Measurements from ENCODE around the gene EPO.

DNA sequence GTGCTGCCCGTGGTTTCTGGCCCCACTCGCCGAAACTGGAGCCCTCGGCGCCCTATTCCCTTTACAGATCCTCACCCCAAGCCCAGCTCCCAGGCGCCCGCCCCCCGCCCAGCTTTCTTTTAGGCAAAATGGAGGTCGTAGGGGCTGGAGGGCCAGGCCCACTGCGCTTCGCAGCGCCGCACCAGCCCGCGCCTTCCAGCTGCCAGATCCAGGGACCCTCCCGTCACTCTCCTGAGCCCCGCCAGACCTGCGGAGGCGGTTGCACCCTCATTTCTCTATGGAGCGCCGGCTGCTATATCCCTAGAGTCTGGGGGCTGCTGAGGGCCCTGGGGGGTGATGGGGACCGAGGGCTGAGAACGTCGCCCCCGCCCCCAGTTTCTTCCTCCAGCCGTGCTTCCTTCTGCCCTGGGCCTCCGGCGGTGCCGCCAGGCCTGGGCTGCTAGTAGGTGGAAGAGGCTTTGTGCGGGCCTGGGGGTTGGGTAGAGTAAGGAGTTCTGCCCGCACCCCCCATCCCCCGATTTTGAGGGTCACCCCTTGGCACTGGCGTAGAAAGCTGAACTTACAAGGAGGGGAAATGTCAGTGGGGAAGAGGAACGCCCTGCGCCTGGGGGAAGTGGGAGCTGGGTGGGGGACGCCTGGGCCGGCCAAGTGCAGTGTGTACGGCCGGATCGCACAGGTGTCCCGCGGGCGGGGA is 45.7 kb upstream of the EPO start:
- TF ChIP-seq, protein P1, sequence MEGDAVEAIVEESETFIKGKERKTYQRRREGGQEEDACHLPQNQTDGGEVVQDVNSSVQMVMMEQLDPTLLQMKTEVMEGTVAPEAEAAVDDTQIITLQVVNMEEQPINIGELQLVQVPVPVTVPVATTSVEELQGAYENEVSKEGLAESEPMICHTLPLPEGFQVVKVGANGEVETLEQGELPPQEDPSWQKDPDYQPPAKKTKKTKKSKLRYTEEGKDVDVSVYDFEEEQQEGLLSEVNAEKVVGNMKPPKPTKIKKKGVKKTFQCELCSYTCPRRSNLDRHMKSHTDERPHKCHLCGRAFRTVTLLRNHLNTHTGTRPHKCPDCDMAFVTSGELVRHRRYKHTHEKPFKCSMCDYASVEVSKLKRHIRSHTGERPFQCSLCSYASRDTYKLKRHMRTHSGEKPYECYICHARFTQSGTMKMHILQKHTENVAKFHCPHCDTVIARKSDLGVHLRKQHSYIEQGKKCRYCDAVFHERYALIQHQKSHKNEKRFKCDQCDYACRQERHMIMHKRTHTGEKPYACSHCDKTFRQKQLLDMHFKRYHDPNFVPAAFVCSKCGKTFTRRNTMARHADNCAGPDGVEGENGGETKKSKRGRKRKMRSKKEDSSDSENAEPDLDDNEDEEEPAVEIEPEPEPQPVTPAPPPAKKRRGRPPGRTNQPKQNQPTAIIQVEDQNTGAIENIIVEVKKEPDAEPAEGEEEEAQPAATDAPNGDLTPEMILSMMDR (IDR thresholded peaks at IDR 0.05), result no peak
- no peak for TF ChIP-seq ZFX (IDR thresholded peaks at IDR 0.05; ENCODE audit: borderline replicate concordance)
